K562 (cell line): ENCODE results near the gene TUFM. TPM values are rescaled to one million over a fixed set of nuclear protein-coding genes. Genes with fewer than 3 reads are reported as not detected.

ENCODE experiments used
- ATAC-seq: fragments of 200-7000 bp; cut with Tn5 transposase; 3 replicates; pipeline ENCODE4 v1.9.1; 2020; ENCODE audit warnings: moderate library complexity
- BruUV-seq: library from RNA; stranded (reverse); fragments of 400-500 nt; replicated peaks from 2 replicates; lab custom pipeline; 2021; lab: Mats Ljungman, UMichigan
- CTCF ChIA-PET: fragments of 300-600 bp; formaldehyde crosslinking; extraction: SDS; loops from one replicate; lab custom pipeline; 2021; ENCODE audit warnings: low intra/inter-chr PET ratio; lab: Yijun Ruan, JAX
- POLR2A ChIA-PET: fragments of 300-600, 350-650 bp; sonication (Branson Sonifier 250); formaldehyde crosslinking; extraction: SDS; loops from one replicate; lab custom pipeline; 2021; ENCODE audit warnings: antibody characterized with exemption, inconsistent platforms; lab: Yijun Ruan, JAX
- DNase-seq, 4 experiments: peaks; one replicate each; pipeline versions ENCODE4 v3.0.0 to v3.0.0-alpha.2; 2011 to 2018; ENCODE audit warnings: low spot score in 3 of 4, mixed read lengths in 3 of 4; ENCODE audit errors: extremely low read depth in 1 of 4
- FAIRE-seq: peaks from 2 replicates; lab custom pipeline; 2011; peaks lifted over from hg19 to GRCh38; lab: Jason Lieb, UNC
- H2AFZ ChIP-seq: 2 replicates; pipeline ENCODE4 v1.6.0; 2011; ENCODE audit warnings: low read depth, low read length, control low read depth, inconsistent platforms
- H3K27ac ChIP-seq: fragments of 200-600 bp; 3 replicates; pipeline ENCODE4 v1.8.0; 2011; ENCODE audit warnings: low read depth, mild to moderate bottlenecking, control low read depth, inconsistent platforms, low read length, moderate library complexity, mixed read lengths; ENCODE audit errors: extremely low read depth
- H3K27me3 ChIP-seq, 2 experiments: fragments of 300-600 bp in 1 of 2; 2 replicates in 1 of 2; 3 replicates in 1 of 2; pipeline versions ENCODE4 v1.6.0 to v1.8.0; 2011; ENCODE audit warnings: inconsistent platforms in 2 of 2, low read length in 2 of 2, mild to moderate bottlenecking in 1 of 2, mixed read lengths in 1 of 2, moderate library complexity in 1 of 2; ENCODE audit not compliant: control insufficient read depth in 2 of 2, insufficient read depth in 2 of 2
- H3K36me3 ChIP-seq: fragments of 300-600 bp; 3 replicates; pipeline ENCODE4 v1.8.0; 2011; ENCODE audit warnings: mild to moderate bottlenecking, low read length, inconsistent platforms; ENCODE audit not compliant: control insufficient read depth, insufficient read depth
- H3K4me1 ChIP-seq, 2 experiments: fragments of 200-600 bp in 1 of 2; replicated peaks in 1 of 2; 2 replicates in 1 of 2; 3 replicates in 1 of 2; pipeline versions ENCODE4 v1.5.1 to v1.8.0; 2011; ENCODE audit warnings: inconsistent platforms in 2 of 2, low read length in 2 of 2, mild to moderate bottlenecking in 1 of 2, mixed read lengths in 1 of 2, moderate library complexity in 1 of 2; ENCODE audit not compliant: control insufficient read depth in 2 of 2, insufficient read depth in 2 of 2
- H3K4me2 ChIP-seq: 2 replicates; pipeline ENCODE4 v1.6.1; 2011; ENCODE audit warnings: low read length, control low read depth, inconsistent platforms, mixed read lengths; ENCODE audit not compliant: insufficient read depth
- H3K4me3 ChIP-seq: fragments of 200-600 bp; sonication (generic), shearing (Covaris generic); 2 replicates; pipeline ENCODE4 v1.5.1; 2016; ENCODE audit warnings: control low read depth, inconsistent platforms
- H3K79me2 ChIP-seq: fragments of 200-600 bp; 3 replicates; pipeline ENCODE4 v1.8.0; 2011; ENCODE audit warnings: low read length, inconsistent platforms; ENCODE audit not compliant: control insufficient read depth, insufficient read depth
- H3K9ac ChIP-seq, 2 experiments: 2 replicates each; pipeline versions ENCODE4 v1.6.0 to v1.6.1; 2011; ENCODE audit warnings: low read depth in 2 of 2, low read length in 2 of 2, control low read depth in 1 of 2, inconsistent platforms in 1 of 2, mild to moderate bottlenecking in 1 of 2, mixed read lengths in 1 of 2; ENCODE audit not compliant: insufficient read depth in 1 of 2
- H3K9me1 ChIP-seq: one replicate; pipeline ENCODE4 v1.6.0; 2011; ENCODE audit warnings: inconsistent platforms, mild to moderate bottlenecking, low read length, moderate library complexity; ENCODE audit not compliant: control insufficient read depth, insufficient read depth
- H3K9me3 ChIP-seq: replicated peaks from 2 replicates; pipeline ENCODE4 v1.5.1; 2011; ENCODE audit warnings: low read depth, low read length, inconsistent platforms; ENCODE audit not compliant: control insufficient read depth, insufficient read depth
- H4K20me1 ChIP-seq: replicated peaks from 2 replicates; pipeline ENCODE4 v1.6.1; 2011; ENCODE audit warnings: low read length, inconsistent platforms, mixed read lengths; ENCODE audit not compliant: control insufficient read depth, insufficient read depth
- E2F5 ChIP-seq: sonication (generic); formaldehyde crosslinking; IDR thresholded peaks from 2 replicates; pipeline ENCODE4 v1.8.0; 2022; ENCODE audit warnings: mild to moderate bottlenecking, missing genetic modification reagents
- MEIS2 ChIP-seq: fragments of 450-650 bp; IDR thresholded peaks from 2 replicates; pipeline ENCODE4 v1.6.1; 2014; ENCODE audit warnings: mild to moderate bottlenecking; ENCODE audit not compliant: partially characterized antibody
- POLR2AphosphoS2 ChIP-seq: IDR thresholded peaks from 2 replicates; pipeline ENCODE4 v1.6.1; 2012; ENCODE audit warnings: low read length, improper control_type of control experiment
- WGBS: fragments of 100-300 bp; shearing (Covaris generic); methylation state at CpG from one replicate; pipeline ENCODE4 v1.1.6; 2016; ENCODE audit warnings: low coverage, mixed read lengths; ENCODE audit not compliant: insufficient coverage; ENCODE audit errors: missing lambda C conversion rate; 5-methylcytosine and 5-hydroxymethylcytosine counted together
- in situ Hi-C: fragments of 300-500 bp; cut with MboI; formaldehyde crosslinking; loops from 4 replicates; pipeline ENCODE4 v1.15.0; 2018; ENCODE audit warnings: inconsistent platforms, mixed read lengths
- intact Hi-C: fragments of 100-400 bp; cut with micrococcal nuclease; formaldehyde crosslinking; loops from 2 replicates; pipeline ENCODE4 v1.14.2; 2022
- polyA plus RNA-seq, 8 experiments: library from polyadenylated mRNA; depleted of rRNA in 4 of 8; stranded (reverse) in 5 of 8; unstranded in 3 of 8; fragments of >200 nt; fragmentation: Nextera tagmentation in 2 of 8; fragmentation: Illumina TruSeq in 1 of 8; extraction: Ambion mirVana in 2 of 8; extraction: Trizol in 1 of 8; gene quantifications; 2 replicates each; pipeline versions ENCODE4 v1.2.1 to v1.2.3, GENCODE V29; 2011 to 2014; ENCODE audit warnings: inconsistent platforms in 1 of 8, missing spikeins in 1 of 8
- total RNA-seq, 7 experiments: library from RNA; depleted of rRNA in 6 of 7; stranded (reverse); fragments of >200 nt in 6 of 7; fragmentation: Illumina TruSeq in 2 of 7; extraction: Trizol in 2 of 7; gene quantifications; 2 replicates each; pipeline versions ENCODE4 v1.2.1 to v1.2.3, GENCODE V29; 2011 to 2021; ENCODE audit warnings: low replicate concordance in 1 of 7

The TUFM gene
- total and polyA plus RNA-seq, 9 of the 15 experiments (the other 6 are each of a cell fraction or from before 2014, with no cell fraction given), result 34.1 to 434 (median 256) TPM

- no peak for TF ChIP-seq E2F5 (CRISPR knock-in tag)
Measured at GRCh38 chr16:28846080-28846932, at the start of gene TUFM (continued).

GRCh38 chr16:28895609-28896008, 49.5 kb upstream of the TUFM start:
- H4K20me1 ChIP-seq, result no peaks in the 10 kb centered on the region
- FAIRE-seq (no peak), DNase-seq (no peak), ATAC-seq (no peak)
- H2AFZ ChIP-seq, result no peak overlapping the region
- H3K36me3 ChIP-seq, result no peaks in the 10 kb centered on the region; the same call in 2 of the 3 replicates
- no peak overlapping the region for H3K9ac ChIP-seq
- BruUV-seq, result no TSS peak
- no peaks in the 10 kb centered on the region for H3K27me3 ChIP-seq
- H3K9me1 ChIP-seq, result no peaks in the 10 kb centered on the region
- in situ Hi-C loops, result no loop called here
- ChIA-PET CTCF (interaction anchor here (0.7 kb wide), 1 partner anchor 1742 kb away, joined by 3 read pairs; no protein-coding TSS in a partner anchor), POLR2A (no interaction called here)
- peaks cover 0 to 5% of the 10 kb centered on the region in 2 experiments; a peak in 1 of 5 replicates for H3K4me1 ChIP-seq
- H3K27ac ChIP-seq, result no peak overlapping the region
- 40% methylated on average over 4 of the region's 4 CpGs for WGBS
- H3K4me3 ChIP-seq, result no peak overlapping the region
- no peaks in the 10 kb centered on the region for H3K9me3 ChIP-seq
- no peak overlapping the region for H3K4me2 ChIP-seq
- TF ChIP-seq POLR2AphosphoS2 (no peak), MEIS2 (no peak)
- H3K79me2 ChIP-seq, result no peaks in the 10 kb centered on the region
- intact Hi-C loops, result no loop called here
